IPS-18a (cell line): ENCODE data around the gene NPC1L1.

Experiments used
- H3K27ac ChIP-seq: one replicate; pipeline ENCODE4 v1.5.1; 2013; ENCODE audit warnings: low read length
- H3K27me3 ChIP-seq: one replicate; pipeline ENCODE4 v1.6.1; 2013; ENCODE audit warnings: mild to moderate bottlenecking, low read length; ENCODE audit not compliant: control insufficient read depth, insufficient read depth
- H3K36me3 ChIP-seq: one replicate; pipeline ENCODE4 v1.6.1; 2013; ENCODE audit warnings: low read depth, low read length; ENCODE audit not compliant: control insufficient read depth
- H3K4me1 ChIP-seq: one replicate; pipeline ENCODE4 v1.6.1; 2013; ENCODE audit warnings: low read depth, low read length; ENCODE audit not compliant: control insufficient read depth
- H3K4me3 ChIP-seq: one replicate; pipeline ENCODE4 v1.5.1; 2013; ENCODE audit warnings: low read length
- H3K9ac ChIP-seq: one replicate; pipeline ENCODE4 v1.6.1; 2013; ENCODE audit warnings: mild to moderate bottlenecking, low read length, moderate library complexity
- H3K9me3 ChIP-seq: one replicate; pipeline ENCODE4 v1.6.1; 2013; ENCODE audit warnings: low read depth, low read length; ENCODE audit not compliant: control insufficient read depth

The NPC1L1 gene, protein sequence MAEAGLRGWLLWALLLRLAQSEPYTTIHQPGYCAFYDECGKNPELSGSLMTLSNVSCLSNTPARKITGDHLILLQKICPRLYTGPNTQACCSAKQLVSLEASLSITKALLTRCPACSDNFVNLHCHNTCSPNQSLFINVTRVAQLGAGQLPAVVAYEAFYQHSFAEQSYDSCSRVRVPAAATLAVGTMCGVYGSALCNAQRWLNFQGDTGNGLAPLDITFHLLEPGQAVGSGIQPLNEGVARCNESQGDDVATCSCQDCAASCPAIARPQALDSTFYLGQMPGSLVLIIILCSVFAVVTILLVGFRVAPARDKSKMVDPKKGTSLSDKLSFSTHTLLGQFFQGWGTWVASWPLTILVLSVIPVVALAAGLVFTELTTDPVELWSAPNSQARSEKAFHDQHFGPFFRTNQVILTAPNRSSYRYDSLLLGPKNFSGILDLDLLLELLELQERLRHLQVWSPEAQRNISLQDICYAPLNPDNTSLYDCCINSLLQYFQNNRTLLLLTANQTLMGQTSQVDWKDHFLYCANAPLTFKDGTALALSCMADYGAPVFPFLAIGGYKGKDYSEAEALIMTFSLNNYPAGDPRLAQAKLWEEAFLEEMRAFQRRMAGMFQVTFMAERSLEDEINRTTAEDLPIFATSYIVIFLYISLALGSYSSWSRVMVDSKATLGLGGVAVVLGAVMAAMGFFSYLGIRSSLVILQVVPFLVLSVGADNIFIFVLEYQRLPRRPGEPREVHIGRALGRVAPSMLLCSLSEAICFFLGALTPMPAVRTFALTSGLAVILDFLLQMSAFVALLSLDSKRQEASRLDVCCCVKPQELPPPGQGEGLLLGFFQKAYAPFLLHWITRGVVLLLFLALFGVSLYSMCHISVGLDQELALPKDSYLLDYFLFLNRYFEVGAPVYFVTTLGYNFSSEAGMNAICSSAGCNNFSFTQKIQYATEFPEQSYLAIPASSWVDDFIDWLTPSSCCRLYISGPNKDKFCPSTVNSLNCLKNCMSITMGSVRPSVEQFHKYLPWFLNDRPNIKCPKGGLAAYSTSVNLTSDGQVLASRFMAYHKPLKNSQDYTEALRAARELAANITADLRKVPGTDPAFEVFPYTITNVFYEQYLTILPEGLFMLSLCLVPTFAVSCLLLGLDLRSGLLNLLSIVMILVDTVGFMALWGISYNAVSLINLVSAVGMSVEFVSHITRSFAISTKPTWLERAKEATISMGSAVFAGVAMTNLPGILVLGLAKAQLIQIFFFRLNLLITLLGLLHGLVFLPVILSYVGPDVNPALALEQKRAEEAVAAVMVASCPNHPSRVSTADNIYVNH (N-terminal part only)

DNA sequence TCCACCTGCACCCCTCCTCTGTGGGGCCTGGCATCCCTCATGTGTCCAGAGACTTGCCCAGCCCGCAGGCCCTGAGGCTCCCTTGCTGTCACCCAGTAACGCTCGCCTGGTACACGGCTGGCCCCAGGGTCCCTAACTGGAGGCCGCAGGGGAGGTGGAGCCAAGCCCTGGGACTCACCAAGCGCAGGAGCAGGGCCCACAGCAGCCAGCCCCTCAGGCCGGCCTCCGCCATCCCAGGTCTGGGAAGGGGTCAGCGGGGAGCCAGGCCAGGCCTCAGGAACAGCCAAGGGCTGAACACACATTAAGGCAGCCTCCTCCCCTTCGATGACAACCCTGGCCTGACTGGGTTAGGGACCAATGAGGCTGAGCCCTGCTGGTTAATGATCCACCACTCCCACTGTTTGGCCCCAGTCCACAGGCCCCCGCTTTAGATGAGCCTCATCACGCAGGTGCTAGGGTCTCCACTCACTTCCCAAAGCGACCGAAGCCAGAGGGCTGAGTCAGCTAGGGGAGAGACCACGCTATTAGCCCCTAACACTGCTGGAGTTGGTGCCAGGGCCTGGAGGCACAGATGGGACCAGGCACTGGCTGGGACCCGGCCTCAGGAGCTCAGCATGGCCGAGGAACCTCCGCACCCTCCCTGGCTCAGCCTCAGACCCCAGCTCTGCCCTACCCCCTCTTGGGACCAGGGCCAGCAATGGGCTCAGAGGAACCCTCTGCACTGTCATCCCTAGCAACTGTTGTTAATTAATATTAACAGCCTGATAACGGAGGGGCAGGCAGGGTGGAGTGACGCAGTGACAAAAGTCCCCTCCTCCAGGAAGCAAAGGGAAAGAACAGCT, at the start of gene NPC1L1:
Gene NPC1L1 (minus strand): TSS at position 303 of the 842 bp plus-strand sequence. CDS start 71 bp downstream, at position 232.
- Histone ChIP-seq H3K4me1 (no peaks in the 10 kb centered on the region), H3K9me3 (no peaks in the 10 kb centered on the region), H3K36me3 (no peaks in the 10 kb centered on the region), H3K27me3 (no peaks in the 10 kb centered on the region), H3K27ac (no peak within 1 kb of the TSS), H3K9ac (no peak within 1 kb of the TSS), H3K4me3 (no peak within 1 kb of the TSS)

DNA sequence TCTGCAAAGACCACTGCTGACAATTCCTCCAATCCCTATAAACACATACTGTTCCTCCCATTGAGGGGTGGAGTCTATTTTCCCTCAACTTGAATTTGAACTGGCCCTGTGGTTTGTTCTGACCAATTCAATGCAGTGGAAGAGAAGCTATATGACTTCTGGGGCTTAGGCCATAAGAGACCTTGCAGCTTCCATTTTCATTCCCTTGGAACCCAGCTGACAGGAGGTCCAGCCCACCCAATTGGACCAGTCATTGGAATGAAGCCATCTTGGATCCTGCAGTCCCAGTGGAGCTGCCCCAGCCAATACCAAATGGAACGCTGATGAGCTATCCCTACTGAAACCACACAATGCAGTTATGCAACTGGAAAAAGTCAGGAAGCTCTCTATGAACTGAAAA, 49.8 kb upstream of the NPC1L1 start:
- no peaks in the 10 kb centered on the region for H3K4me1 ChIP-seq
- H3K36me3 ChIP-seq, result no peaks in the 10 kb centered on the region
- H3K27me3 ChIP-seq, result no peaks in the 10 kb centered on the region
- H3K27ac ChIP-seq, result no peak overlapping the region
- no peak overlapping the region for H3K9ac ChIP-seq
- H3K4me3 ChIP-seq, result no peak overlapping the region
- H3K9me3 ChIP-seq, result no peaks in the 10 kb centered on the region

DNA sequence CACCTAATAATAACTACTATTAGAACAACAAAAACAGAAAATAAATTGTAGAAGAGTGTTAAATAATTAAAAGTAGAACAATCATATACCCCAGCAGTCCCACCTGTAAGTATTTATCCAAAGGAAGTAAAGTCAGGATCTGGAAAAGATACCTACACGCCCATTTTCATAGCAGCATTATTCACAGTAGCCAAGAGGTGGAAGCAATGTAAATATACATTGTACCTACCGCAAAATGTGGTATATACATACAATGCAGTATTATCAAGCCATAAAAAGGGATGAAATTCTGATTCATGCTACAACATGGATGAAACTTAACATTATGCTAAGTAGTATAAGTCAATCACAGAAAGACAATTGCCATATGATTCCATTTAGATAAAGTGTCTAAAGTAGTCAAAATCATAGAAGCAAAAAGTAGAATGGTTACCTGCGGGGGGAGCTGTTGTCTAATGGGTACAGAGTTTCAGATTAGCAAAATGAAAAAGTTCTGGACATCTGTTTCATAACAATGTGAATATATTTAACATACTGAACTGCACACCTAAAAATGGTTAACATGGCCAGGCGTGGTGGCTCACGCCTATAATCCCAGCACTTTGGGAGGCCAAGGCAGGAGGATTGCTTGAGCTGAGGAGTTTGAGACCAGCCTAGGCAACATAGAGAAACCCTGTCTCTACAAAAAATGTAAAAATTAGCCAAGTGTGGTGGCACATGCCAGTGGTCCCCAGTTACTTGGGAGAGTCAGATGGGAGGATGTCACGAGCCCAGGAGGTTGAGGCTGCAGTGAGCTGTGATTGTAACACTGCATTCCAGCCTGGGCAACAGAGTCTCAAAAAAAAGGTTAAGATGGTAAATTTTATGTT, 46.9 kb upstream of the NPC1L1 start:
- Histone ChIP-seq H3K27ac (no peak overlapping the region), H3K4me3 (no peak overlapping the region), H3K9me3 (no peaks in the 10 kb centered on the region), H3K27me3 (no peaks in the 10 kb centered on the region), H3K4me1 (no peaks in the 10 kb centered on the region), H3K36me3 (no peaks in the 10 kb centered on the region), H3K9ac (no peak overlapping the region)

DNA sequence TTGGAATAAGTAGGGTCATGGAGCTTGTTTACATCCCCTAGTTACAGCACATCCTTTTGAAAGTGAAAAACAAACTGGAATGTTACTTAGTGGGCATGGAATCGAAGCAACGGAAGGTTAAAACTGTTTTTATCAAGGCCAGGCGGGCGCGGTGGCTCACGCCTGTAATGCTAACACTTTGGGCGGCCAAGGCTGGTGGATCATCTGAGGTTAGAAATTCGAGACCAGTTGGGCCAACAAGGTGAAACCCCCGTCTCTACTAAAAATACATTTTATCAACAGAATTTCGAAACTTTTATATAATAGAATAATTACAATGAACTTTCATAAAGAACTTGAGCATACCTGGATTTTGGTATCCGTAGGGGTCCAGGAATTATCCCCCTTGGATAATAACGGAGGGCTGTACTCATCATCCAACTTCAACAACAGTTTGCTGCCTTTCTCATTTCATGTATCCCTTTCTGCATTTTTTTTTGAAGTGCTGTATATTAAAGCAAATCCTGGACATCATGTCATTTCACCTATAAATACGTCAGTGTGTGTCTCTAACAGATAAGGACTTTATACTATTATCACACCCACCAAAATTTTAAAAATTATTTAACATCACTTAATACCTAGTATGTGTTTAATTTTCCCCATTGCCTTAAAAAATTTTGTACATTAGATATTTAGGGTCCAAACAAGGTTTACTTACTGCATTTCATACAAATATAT, 42.2 kb upstream of the NPC1L1 start:
- Histone ChIP-seq H3K9ac (no peak overlapping the region), H3K4me3 (peak overlapping the region; percentile 93), H3K27me3 (no peaks in the 10 kb centered on the region), H3K9me3 (no peaks in the 10 kb centered on the region), H3K36me3 (peaks cover 17% of the 10 kb centered on the region), H3K4me1 (peaks cover 4% of the 10 kb centered on the region), H3K27ac (no peak overlapping the region)

DNA sequence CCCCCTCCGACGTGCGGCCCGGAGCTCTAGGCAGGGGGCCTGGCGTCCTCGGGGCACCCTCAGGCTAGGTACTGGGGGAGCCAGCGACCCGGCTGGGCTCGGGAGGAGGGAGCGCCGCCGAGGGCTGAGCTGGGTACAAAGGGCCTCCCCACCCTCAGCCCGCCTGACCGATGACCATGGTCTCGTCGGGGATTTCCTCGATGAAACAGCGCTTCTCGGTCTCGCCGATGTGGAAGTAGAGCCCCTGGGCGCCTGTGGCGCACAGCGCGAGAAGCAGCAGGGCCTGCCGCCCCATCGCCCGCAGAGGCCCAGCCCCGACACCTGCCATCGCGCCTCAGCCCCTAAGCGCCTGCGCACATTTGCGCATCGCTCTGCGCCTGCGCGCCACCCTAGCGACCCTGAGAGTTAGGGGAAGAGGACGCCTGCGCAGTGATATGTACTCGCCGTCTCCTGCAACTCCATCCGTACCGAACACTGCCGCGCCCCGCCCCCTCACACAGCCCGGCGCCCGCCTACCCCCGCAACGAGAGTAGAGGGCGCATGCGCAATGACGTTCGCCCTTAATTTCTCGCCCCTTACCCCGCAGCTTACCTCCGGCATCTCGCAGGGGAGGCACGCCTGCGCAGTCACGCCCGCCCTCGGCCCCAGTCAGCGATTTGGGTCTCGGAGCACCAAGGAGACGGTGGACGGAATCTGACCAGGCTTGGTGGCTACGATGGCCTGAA, 40.9 kb upstream of the NPC1L1 start, which contains the start of gene TMED4:
Gene TMED4 (minus strand): TSS at position 353 of the 725 bp plus-strand sequence. CDS start 25 bp downstream, at position 328.
- Histone ChIP-seq H3K9me3 (no peaks in the 10 kb centered on the region), H3K4me1 (peaks cover 4% of the 10 kb centered on the region), H3K27ac (peak within 1 kb of the TSS; percentile 82), H3K4me3 (peak within 1 kb of the TSS; percentile 93), H3K9ac (peak within 1 kb of the TSS; percentile 77), H3K36me3 (peaks cover 21% of the 10 kb centered on the region), H3K27me3 (no peaks in the 10 kb centered on the region)

DNA sequence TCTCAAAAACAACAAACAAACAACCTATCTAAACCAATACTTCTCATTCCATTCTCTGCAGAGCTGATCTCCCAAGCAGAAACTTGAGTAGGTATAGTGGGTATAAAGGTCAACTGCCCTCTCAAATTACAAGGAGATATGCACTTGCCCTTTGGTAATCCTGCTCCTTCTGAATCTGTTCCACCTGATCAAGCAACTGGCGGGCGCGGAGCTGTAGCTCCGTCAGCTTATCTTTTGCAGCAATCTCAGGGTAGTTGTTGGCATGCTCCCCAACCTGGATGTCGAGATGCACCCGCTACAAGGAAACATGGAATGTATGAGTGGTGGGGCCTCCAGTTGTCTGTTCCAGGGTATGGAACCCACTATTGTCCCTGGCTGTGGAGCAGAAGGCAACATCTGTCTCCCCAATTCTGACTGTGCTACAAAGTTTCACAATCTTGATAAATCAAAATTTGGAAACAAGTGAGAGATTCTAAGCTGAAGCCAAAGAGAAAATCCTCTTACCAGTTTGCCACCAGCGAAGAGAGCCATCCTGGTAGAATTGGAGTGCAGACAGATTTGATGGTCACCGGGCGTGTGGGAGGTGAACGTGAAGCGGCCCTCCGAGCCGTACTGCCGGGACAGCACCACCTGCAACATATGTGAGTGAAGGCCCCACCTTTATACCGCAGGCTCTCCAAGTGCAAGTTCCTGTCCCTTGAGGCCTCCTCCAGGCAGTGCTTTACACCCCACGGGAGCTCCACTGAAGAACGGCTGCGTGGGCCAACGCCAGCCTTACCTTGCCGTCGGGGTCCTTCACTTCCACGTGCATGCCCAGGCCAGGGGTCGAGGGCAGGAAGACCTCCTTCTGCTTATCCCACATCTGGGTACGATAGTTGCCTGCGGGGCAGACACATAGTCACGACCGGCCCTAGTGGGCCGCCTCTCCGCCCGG, 40.1 kb upstream of the NPC1L1 start:
- H3K27ac ChIP-seq, result no peak overlapping the region
- no peaks in the 10 kb centered on the region for H3K9me3 ChIP-seq
- peaks cover 21% of the 10 kb centered on the region for H3K36me3 ChIP-seq
- H3K4me1 ChIP-seq, result peaks cover 4% of the 10 kb centered on the region
- H3K4me3 ChIP-seq, result peak overlapping the region; percentile 93
- peak overlapping the region; percentile 66 for H3K9ac ChIP-seq
- no peaks in the 10 kb centered on the region for H3K27me3 ChIP-seq

DNA sequence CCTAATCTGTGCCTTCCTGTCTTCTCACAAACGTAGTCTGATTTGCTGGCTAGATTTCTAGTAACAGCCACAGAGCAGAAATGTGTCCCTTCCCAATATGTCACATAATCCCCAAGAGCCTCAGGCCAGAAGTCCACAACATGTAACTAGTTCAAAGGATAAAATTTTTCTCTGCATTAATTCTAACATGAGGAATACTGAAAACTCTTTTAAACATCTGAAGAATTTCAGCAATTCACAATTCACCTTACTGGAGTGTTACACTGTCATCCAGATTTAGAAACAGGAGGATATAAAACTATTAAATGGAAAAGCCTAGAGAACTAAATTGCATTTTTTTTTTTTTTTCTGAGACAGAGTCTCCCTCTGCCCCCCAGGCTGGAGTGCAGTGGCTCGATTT, 35.1 kb upstream of the NPC1L1 start:
- H3K36me3 ChIP-seq, result peaks cover 40% of the 10 kb centered on the region
- H3K4me1 ChIP-seq, result peaks cover 10% of the 10 kb centered on the region
- no peaks in the 10 kb centered on the region for H3K9me3 ChIP-seq
- no peak overlapping the region for H3K9ac ChIP-seq
- H3K4me3 ChIP-seq, result no peak overlapping the region
- H3K27ac ChIP-seq, result no peak overlapping the region
- no peaks in the 10 kb centered on the region for H3K27me3 ChIP-seq

DNA sequence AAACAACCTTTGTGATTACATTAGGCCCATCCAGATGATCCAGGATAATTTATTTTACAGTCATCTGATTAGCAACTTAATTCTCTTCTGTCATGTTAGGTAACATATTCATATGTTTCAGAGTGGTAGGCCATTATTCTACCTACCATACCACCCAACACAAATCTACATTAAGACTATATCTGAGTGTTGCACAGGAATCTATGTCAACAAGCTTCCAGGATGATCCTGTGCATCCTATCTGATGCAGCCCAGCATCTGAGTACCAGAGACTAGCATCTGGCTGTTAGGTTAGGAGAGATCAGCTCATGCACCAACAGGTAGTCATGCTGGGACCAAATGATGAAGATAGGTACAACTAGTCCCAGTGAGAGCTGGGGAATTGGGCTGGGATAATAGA, 33.9 kb upstream of the NPC1L1 start:
- peaks cover 7% of the 10 kb centered on the region for H3K4me1 ChIP-seq
- H3K9me3 ChIP-seq, result no peaks in the 10 kb centered on the region
- no peaks in the 10 kb centered on the region for H3K27me3 ChIP-seq
- H3K9ac ChIP-seq, result no peak overlapping the region
- peak overlapping the region; percentile 85 for H3K4me3 ChIP-seq
- H3K27ac ChIP-seq, result no peak overlapping the region
- H3K36me3 ChIP-seq, result peaks cover 48% of the 10 kb centered on the region
